Erythroblast (primary cell): Measurements from ENCODE around the gene USP3.

Source experiments
- GATA1 ChIP-seq: IDR thresholded peaks from 2 replicates; pipeline ENCODE4 v1.6.1; 2011; ENCODE audit warnings: low read depth, mild to moderate bottlenecking, control low read depth, low read length, moderate library complexity
- POLR2A ChIP-seq: IDR thresholded peaks from 2 replicates; pipeline ENCODE4 v1.6.1; 2011; ENCODE audit warnings: mild to moderate bottlenecking, low read length

DNA sequence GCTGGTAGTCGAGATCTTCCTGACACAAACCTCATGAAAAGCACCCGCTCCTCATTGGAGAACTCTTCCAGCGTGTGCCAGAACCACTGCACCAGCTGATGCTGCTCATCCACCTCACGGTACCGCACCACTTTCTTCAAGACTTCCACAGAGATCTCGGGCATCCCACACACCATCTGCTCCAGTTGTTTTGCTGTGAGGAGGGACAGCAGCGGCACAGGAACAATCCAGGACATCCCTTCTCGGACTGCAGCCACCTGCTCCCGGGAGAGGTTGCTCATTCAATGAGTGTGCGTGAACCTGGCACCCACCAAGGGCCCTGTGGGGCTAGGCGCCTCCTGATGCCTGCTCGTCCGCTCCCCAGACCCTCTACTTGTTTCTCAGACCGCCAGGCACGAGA, 107.9 kb downstream of the USP3 start:
- TF ChIP-seq POLR2A = no peak
- TF ChIP-seq GATA1 = no peak
